ENCODE data around the gene LRRC7.

LRRC7 gene

DNA sequence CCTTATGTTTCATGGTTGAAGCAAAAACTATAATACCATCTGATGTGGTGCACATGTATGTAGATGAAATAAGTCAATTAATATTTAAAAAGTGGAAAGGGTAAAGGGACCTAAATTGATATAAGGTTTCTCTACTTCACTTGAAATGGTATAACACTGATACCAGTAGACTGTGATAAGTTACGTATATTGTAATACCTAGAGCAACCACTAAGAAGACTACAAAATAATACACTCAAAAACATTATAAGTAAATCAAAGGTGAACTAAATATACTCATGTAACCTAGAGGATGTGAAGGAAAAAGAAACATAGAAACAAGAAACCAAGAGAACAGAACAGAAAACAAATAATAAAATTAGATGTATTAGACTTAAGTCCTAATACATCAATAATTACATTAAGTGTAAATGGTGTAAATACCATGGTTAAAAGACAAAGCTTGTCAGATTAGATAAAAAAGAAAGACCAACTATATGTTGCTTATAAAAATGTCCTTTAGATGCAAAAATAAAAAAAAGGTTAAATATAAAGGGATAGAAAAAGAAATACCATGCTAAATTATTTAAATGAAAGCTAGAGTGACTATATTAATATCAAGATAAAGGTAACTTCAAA is 118.8 kb downstream of the LRRC7 start:
- Histone ChIP-seq H3K27me3 (ENCODE audit: insufficient read depth, low read depth, severe bottlenecking) (no peaks in the 10 kb centered on the region), H3K27ac (no peak overlapping the region), H3K4me3 (ENCODE audit: low read depth, low read length) (no peak overlapping the region), H3K36me3 (no peaks in the 10 kb centered on the region), H3K9me3 (ENCODE audit: severe bottlenecking) (no peaks in the 10 kb centered on the region)
- no peak for TF ChIP-seq CTCF (IDR thresholded peaks at IDR 0.05; ENCODE audit: low read depth, low read length)
- DNase-seq, result no peak

DNA sequence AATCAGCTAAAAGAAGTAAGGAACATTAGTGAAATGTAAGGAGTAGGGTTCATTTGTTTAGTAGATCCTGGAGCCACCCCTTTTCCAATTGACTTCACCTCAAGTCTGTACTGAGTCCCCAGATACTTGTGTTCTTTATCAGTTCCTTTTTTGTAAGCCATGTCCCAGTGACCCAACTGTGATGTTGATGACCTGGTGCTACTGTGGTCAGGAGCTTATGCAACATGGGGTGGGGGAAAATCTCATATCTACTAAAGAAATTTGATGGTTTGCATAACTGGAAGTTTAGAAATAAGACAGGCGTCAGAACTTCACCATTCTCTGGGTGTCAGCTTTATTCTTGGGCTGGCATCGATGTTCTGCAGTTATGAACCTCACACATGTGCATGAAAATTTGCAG is 120.5 kb downstream of the LRRC7 start:
- Histone ChIP-seq H3K9me3 (ENCODE audit: severe bottlenecking) (no peaks in the 10 kb centered on the region), H3K4me3 (ENCODE audit: low read depth, low read length) (no peak overlapping the region), H3K27me3 (ENCODE audit: insufficient read depth, low read depth, severe bottlenecking) (no peaks in the 10 kb centered on the region), H3K27ac (no peak overlapping the region), H3K36me3 (no peaks in the 10 kb centered on the region)
- no peak for DNase-seq
- TF ChIP-seq CTCF (IDR thresholded peaks at IDR 0.05; ENCODE audit: low read depth, low read length), result no peak

DNA sequence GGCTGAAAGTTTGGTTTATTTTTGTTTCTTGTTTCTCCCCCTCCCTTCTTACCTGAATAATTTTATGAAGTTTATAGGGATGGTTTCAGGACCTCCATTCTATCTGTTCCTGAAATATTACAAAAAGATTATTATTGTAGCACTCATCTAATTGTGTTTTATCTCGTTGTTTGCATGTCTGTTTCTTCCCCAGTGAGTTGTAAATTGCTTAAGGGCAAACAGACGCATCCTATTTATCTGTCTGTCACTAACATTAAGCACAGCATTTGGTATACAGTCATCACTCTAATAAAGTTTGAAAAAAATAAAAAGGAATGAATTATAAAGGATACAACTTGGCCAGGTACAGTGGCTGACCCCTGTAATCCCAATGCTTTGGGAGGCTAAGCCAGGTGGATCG is 123.5 kb downstream of the LRRC7 start:
- Histone ChIP-seq H3K27ac (no peak overlapping the region), H3K9me3 (ENCODE audit: severe bottlenecking) (no peaks in the 10 kb centered on the region), H3K36me3 (no peaks in the 10 kb centered on the region), H3K27me3 (ENCODE audit: insufficient read depth, low read depth, severe bottlenecking) (no peaks in the 10 kb centered on the region), H3K4me3 (ENCODE audit: low read depth, low read length) (no peak overlapping the region)
- DNase-seq, result no peak
- TF ChIP-seq CTCF (IDR thresholded peaks at IDR 0.05; ENCODE audit: low read depth, low read length), result no peak

GRCh38 chr1:69693921-69694675 is 126.4 kb downstream of the LRRC7 start:
- Histone ChIP-seq H3K9me3 (ENCODE audit: severe bottlenecking) (no peaks in the 10 kb centered on the region), H3K4me3 (ENCODE audit: low read depth, low read length) (no peak overlapping the region), H3K36me3 (no peaks in the 10 kb centered on the region), H3K27ac (no peak overlapping the region), H3K27me3 (ENCODE audit: insufficient read depth, low read depth, severe bottlenecking) (no peaks in the 10 kb centered on the region)
- no peak for DNase-seq
- TF ChIP-seq CTCF (IDR thresholded peaks at IDR 0.05; ENCODE audit: low read depth, low read length), result no peak

- Histone ChIP-seq H3K36me3 (no peaks in the 10 kb centered on the region), H3K9me3 (ENCODE audit: severe bottlenecking) (no peaks in the 10 kb centered on the region), H3K4me3 (ENCODE audit: low read depth, low read length) (no peak overlapping the region), H3K27me3 (ENCODE audit: insufficient read depth, low read depth, severe bottlenecking) (no peaks in the 10 kb centered on the region), H3K27ac (no peak overlapping the region)
- DNase-seq, result no peak
- no peak for TF ChIP-seq CTCF (IDR thresholded peaks at IDR 0.05; ENCODE audit: low read depth, low read length)
Observed at GRCh38 chr1:69697340-69697739, 129.6 kb downstream of the LRRC7 start.
